ENCODE data around the gene CCDC179.

Gene CCDC179

GRCh38 chr11:22860241-22860640 lies at the start of gene CCDC179:
Gene CCDC179, minus strand, starts transcription at chr11:22860474. Its CDS starts 53 bp downstream, at chr11:22860421.
- no peak for DNase-seq

- no peak for DNase-seq
Measured at GRCh38 chr11:22903782-22904181, 43.5 kb upstream of the CCDC179 start.

- DNase-seq = no peak
Measured at GRCh38 chr11:22901603-22902002, 41.3 kb upstream of the CCDC179 start.

GRCh38 chr11:22900764-22901486 lies 40.7 kb upstream of the CCDC179 start:
- no peak for DNase-seq

GRCh38 chr11:22898036-22898435 lies 37.8 kb upstream of the CCDC179 start:
- DNase-seq = no peak

GRCh38 chr11:22890227-22890626 lies 30.0 kb upstream of the CCDC179 start:
- DNase-seq = no peak

- DNase-seq = no peak
Measured at GRCh38 chr11:22884217-22884616, 23.9 kb upstream of the CCDC179 start.

GRCh38 chr11:22879630-22880029 lies 19.4 kb upstream of the CCDC179 start:
- no peak for DNase-seq

- no peak for DNase-seq
Measured at GRCh38 chr11:22878604-22879003, 18.3 kb upstream of the CCDC179 start.

- no peak for DNase-seq
Measured at GRCh38 chr11:22878039-22878438, 17.8 kb upstream of the CCDC179 start.

GRCh38 chr11:22875869-22876473 lies 15.7 kb upstream of the CCDC179 start:
- peak; percentile 89 for DNase-seq

GRCh38 chr11:22869325-22869724 lies 9.1 kb upstream of the CCDC179 start:
- DNase-seq = no peak

GRCh38 chr11:22859756-22860155 lies 518 bp downstream of the CCDC179 start:
- no peak for DNase-seq

GRCh38 chr11:22851477-22851876 lies 8.8 kb downstream of the CCDC179 start:
- no peak for DNase-seq

GRCh38 chr11:22846726-22847125 lies 13.5 kb downstream of the CCDC179 start:
- DNase-seq = no peak

- DNase-seq = no peak
Measured at GRCh38 chr11:22832315-22833015, 27.8 kb downstream of the CCDC179 start.

GRCh38 chr11:22830082-22830414 lies 30.2 kb downstream of the CCDC179 start:
- DNase-seq = no peak

- DNase-seq = peak; percentile 97
Measured at GRCh38 chr11:22829231-22830081, 30.8 kb downstream of the CCDC179 start, which contains the start of gene SVIP. Gene SVIP, minus strand, starts transcription at chr11:22829801. Its CDS starts 53 bp downstream, at chr11:22829748.

GRCh38 chr11:22828373-22828772 lies 31.9 kb downstream of the CCDC179 start:
- DNase-seq = no peak

GRCh38 chr11:22822203-22822602 lies 38.1 kb downstream of the CCDC179 start:
- no peak for DNase-seq

GRCh38 chr11:22809893-22810292 lies 50.4 kb downstream of the CCDC179 start:
- DNase-seq = no peak

GRCh38 chr11:22808571-22809197 lies 51.6 kb downstream of the CCDC179 start:
- DNase-seq = peak; percentile 3

Data from NCI-H1105 (cell line).